Measurements from ENCODE around the gene ZDHHC13.

ZDHHC13 gene

DNA sequence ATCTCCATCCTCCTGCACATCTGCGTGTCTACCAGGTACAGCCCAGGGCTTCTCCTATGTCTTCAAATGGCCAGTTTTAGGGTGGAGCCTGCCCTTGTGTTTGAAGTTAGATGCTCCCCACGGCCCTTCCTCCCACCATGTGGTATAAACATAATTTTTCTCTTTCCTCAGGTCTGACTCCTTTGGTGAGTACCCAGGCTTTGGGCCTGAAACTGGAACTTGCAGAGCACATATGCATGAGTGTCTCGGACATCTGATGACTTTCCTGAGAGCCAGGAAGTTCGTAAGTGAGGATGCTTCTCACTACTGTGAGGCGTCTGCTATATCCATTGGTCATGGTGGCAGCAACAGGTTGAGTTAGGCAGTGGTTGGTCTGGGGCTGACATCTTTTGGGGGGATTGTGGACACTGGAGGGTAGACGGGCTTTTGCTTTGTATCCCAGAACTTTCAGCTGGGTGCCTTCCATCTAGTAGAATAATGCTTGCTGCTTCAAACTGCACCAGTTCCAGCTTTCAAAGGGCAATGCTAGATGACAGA, 68.6 kb downstream of the ZDHHC13 start:
- TF ChIP-seq GABPA (IDR thresholded peaks at IDR 0.05; ENCODE audit: low read depth) (no peak), POLR2AphosphoS5 (IDR thresholded peaks at IDR 0.05; ENCODE audit: low read depth) (no peak), CTCF (IDR thresholded peaks at IDR 0.05; ENCODE audit: insufficient read depth, low read length) (no peak), REST (IDR thresholded peaks at IDR 0.05; ENCODE audit: insufficient replicate concordance, low read depth) (no peak), SPI1 (IDR thresholded peaks at IDR 0.05; ENCODE audit: borderline replicate concordance, low read depth) (no peak)
- H3K27ac ChIP-seq (replicated peaks) = no peak overlapping the region
- no peak for DNase-seq (ENCODE audit: low read depth in 1 of 2, low spot score in 1 of 2)

GRCh38 chr11:19187114-19187832, 70.3 kb downstream of the ZDHHC13 start:
- TF ChIP-seq CTCF (IDR thresholded peaks at IDR 0.05; ENCODE audit: insufficient read depth, low read length) (no peak), POLR2AphosphoS5 (IDR thresholded peaks at IDR 0.05; ENCODE audit: low read depth) (no peak), REST (IDR thresholded peaks at IDR 0.05; ENCODE audit: insufficient replicate concordance, low read depth) (no peak), GABPA (IDR thresholded peaks at IDR 0.05; ENCODE audit: low read depth) (no peak)
- Histone ChIP-seq H3K4me3 (replicated peaks; ENCODE audit: insufficient read depth, low read length) (no peak overlapping the region), H3K27ac (replicated peaks) (no peak overlapping the region), H3K27me3 (ENCODE audit: insufficient read depth, poor library complexity, severe bottlenecking) (peaks cover 4% of the 10 kb centered on the region)
- no peak for DNase-seq (ENCODE audit: low read depth in 1 of 2, low spot score in 1 of 2)

More for the DNA sequence above, 68.6 kb downstream of the ZDHHC13 start:
- Histone ChIP-seq H3K27me3 (ENCODE audit: insufficient read depth, poor library complexity, severe bottlenecking) (peaks cover 4% of the 10 kb centered on the region), H3K4me3 (replicated peaks; ENCODE audit: insufficient read depth, low read length) (no peak overlapping the region)

DNA sequence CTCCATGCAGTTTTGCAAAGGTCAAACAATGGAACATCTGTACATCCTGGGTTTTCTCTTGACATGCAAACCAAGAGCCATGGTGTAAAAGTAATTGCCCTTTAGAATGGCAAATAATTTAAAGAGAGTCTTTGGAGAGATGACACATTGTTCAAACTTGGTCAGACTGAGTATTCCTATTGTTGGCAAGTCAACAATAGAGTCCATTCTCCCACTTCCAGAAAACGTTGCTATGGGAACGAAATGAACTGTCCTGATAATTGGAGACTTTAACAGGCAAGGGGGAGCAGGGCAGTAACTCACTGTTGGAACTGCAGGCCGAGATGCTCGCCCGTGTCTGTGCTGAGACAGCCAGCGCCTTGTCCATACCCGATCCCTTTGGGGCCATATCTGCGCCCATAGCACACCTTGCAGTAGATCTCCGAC, 70.9 kb downstream of the ZDHHC13 start:
- no peak for TF ChIP-seq GABPA (IDR thresholded peaks at IDR 0.05; ENCODE audit: low read depth)
- no peak for TF ChIP-seq POLR2AphosphoS5 (IDR thresholded peaks at IDR 0.05; ENCODE audit: low read depth)
- no peak for TF ChIP-seq SPI1 (IDR thresholded peaks at IDR 0.05; ENCODE audit: borderline replicate concordance, low read depth)
- no peak for TF ChIP-seq REST (IDR thresholded peaks at IDR 0.05; ENCODE audit: insufficient replicate concordance, low read depth)
- TF ChIP-seq CTCF (IDR thresholded peaks at IDR 0.05; ENCODE audit: insufficient read depth, low read length) = no peak
- Histone ChIP-seq H3K4me3 (replicated peaks; ENCODE audit: insufficient read depth, low read length) (no peak overlapping the region), H3K27ac (replicated peaks) (no peak overlapping the region), H3K27me3 (ENCODE audit: insufficient read depth, poor library complexity, severe bottlenecking) (peaks cover 4% of the 10 kb centered on the region)
- DNase-seq (ENCODE audit: low read depth in 1 of 2, low spot score in 1 of 2) = no peak
